ENCODE results near the gene EXOG.

Gene EXOG

GRCh38 chr3:38459499-38460048 is 36.6 kb upstream of the EXOG start:
- Histone ChIP-seq H3K36me3 (ENCODE audit: insufficient read depth, low read length) (no peaks in the 10 kb centered on the region), H3K4me1 (ENCODE audit: insufficient read depth, low read length) (peaks cover 8% of the 10 kb centered on the region), H3K4me3 (ENCODE audit: low read length) (no peak overlapping the region), H3K27me3 (ENCODE audit: insufficient read depth, low read length) (no peaks in the 10 kb centered on the region), H3K9me3 (ENCODE audit: low read length) (peaks cover 11% of the 10 kb centered on the region), H2AFZ (ENCODE audit: low read depth, low read length) (no peak overlapping the region)

DNA sequence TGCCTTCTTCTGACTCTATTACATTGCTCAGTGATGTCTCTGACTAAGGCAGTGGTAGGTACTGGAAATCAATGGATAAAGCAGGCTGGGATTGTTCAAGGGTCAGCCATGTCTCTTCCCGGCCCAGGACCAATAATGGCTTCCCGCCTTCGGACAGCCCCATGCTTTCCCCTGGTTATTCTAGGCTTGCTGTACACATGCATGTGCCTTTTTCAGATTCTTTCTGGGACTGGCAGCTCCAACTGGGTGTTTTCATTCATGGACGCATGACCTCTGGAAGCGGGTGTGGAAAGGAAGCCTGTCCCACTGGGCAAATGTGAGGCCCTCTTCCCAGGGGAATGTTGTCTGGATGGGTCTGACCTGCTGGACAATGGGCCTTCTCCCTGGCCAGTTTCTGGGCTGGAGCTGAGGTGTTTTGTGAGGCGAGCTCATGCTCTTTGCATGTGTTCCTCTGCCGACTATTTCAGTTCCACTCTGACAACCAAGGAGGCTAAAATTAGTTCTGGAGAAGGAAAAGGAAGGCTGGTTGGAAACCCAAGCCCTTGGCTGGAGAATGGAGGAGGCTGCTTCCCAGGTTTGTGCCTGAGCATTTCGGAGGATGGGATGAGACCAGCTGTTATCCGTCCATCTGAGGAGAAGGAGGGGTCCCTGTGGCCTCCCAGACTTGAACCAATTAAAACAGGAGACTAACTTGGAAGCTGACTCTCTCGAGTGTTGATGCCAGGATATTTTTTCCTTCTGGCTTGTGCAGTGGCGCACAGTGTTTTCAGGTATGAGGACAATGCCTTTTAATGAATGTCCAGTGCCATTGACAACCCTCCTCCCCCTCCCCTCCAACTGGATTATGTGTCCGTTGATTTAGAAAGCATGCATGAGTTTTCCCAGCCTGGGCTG is 35.5 kb upstream of the EXOG start:
- no peaks in the 10 kb centered on the region for H3K36me3 ChIP-seq (ENCODE audit: insufficient read depth, low read length)
- H3K9me3 ChIP-seq (ENCODE audit: low read length), result peaks cover 12% of the 10 kb centered on the region
- no peak overlapping the region for H3K4me3 ChIP-seq (ENCODE audit: low read length)
- no peaks in the 10 kb centered on the region for H3K27me3 ChIP-seq (ENCODE audit: insufficient read depth, low read length)
- H2AFZ ChIP-seq (ENCODE audit: low read depth, low read length), result no peak overlapping the region
- H3K4me1 ChIP-seq (ENCODE audit: insufficient read depth, low read length), result peaks cover 6% of the 10 kb centered on the region

GRCh38 chr3:38465588-38466154 is 30.5 kb upstream of the EXOG start:
- no peaks in the 10 kb centered on the region for H3K36me3 ChIP-seq (ENCODE audit: insufficient read depth, low read length)
- no peak overlapping the region for H2AFZ ChIP-seq (ENCODE audit: low read depth, low read length)
- H3K27me3 ChIP-seq (ENCODE audit: insufficient read depth, low read length), result no peaks in the 10 kb centered on the region
- no peaks in the 10 kb centered on the region for H3K4me1 ChIP-seq (ENCODE audit: insufficient read depth, low read length)
- peaks cover 30% of the 10 kb centered on the region for H3K9me3 ChIP-seq (ENCODE audit: low read length)
- no peak overlapping the region for H3K4me3 ChIP-seq (ENCODE audit: low read length)

DNA sequence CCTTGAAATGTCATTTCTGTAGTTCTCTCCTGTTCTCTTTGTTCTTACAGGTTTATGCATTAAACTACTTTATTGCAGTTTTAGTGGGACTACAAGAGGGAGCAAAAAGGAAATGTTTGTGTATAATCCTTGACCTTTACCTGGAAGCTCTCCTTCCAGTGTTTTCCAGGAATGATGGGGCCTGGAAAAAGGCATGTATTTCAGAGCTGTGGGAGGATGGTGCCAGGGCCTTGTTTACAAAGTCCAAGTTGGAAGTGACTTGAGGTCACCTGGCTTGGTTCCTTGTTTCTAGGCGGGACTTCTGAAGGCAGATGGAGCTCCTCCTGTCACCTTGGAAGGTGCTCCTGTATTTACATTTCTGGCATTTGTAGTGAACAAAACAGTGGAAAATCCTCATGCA is 27.4 kb upstream of the EXOG start:
- H3K4me3 ChIP-seq (ENCODE audit: low read length), result no peak overlapping the region
- no peaks in the 10 kb centered on the region for H3K27me3 ChIP-seq (ENCODE audit: insufficient read depth, low read length)
- H3K9me3 ChIP-seq (ENCODE audit: low read length), result peaks cover 35% of the 10 kb centered on the region
- no peak overlapping the region for H2AFZ ChIP-seq (ENCODE audit: low read depth, low read length)
- no peaks in the 10 kb centered on the region for H3K36me3 ChIP-seq (ENCODE audit: insufficient read depth, low read length)
- no peaks in the 10 kb centered on the region for H3K4me1 ChIP-seq (ENCODE audit: insufficient read depth, low read length)

- H3K36me3 ChIP-seq (ENCODE audit: insufficient read depth, low read length), result no peaks in the 10 kb centered on the region
- H3K4me1 ChIP-seq (ENCODE audit: insufficient read depth, low read length), result no peaks in the 10 kb centered on the region
- H3K9me3 ChIP-seq (ENCODE audit: low read length), result peaks cover 31% of the 10 kb centered on the region
- no peak overlapping the region for H2AFZ ChIP-seq (ENCODE audit: low read depth, low read length)
- H3K27me3 ChIP-seq (ENCODE audit: insufficient read depth, low read length), result no peaks in the 10 kb centered on the region
- H3K4me3 ChIP-seq (ENCODE audit: low read length), result no peak overlapping the region
Observed at GRCh38 chr3:38469852-38470251, 26.3 kb upstream of the EXOG start.

DNA sequence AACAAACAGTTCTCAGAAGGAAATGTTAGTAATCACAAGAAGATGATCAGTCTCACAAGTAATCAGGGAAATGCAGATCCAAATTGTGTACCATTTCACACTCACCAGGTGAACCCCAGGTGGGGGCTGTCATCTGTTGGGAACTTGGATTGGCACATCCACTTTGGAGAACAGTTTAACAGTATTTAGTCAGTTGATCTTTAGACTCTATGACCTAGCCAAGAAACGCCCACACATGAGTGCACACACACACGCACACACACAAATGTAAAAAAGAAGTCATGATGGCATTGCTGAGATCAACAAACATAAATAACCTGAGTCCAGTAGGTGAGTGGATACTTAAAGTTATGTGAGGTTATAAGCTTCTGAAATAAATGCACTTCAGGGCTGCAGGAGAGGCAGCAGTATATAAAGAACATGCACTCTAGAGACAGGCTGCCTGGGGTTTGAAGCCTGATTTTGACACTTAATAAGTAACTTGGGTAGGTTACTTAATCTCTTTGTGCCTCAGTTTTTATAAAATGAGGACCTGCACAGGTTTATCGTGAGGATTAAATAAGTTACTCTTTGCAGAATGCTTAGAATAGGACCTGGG is 24.8 kb upstream of the EXOG start:
- no peak overlapping the region for H3K4me3 ChIP-seq (ENCODE audit: low read length)
- no peaks in the 10 kb centered on the region for H3K4me1 ChIP-seq (ENCODE audit: insufficient read depth, low read length)
- no peak overlapping the region for H2AFZ ChIP-seq (ENCODE audit: low read depth, low read length)
- H3K36me3 ChIP-seq (ENCODE audit: insufficient read depth, low read length), result no peaks in the 10 kb centered on the region
- H3K9me3 ChIP-seq (ENCODE audit: low read length), result peaks cover 31% of the 10 kb centered on the region
- no peaks in the 10 kb centered on the region for H3K27me3 ChIP-seq (ENCODE audit: insufficient read depth, low read length)

GRCh38 chr3:38472342-38472741 is 23.8 kb upstream of the EXOG start:
- H3K4me3 ChIP-seq (ENCODE audit: low read length), result no peak overlapping the region
- peaks cover 26% of the 10 kb centered on the region for H3K9me3 ChIP-seq (ENCODE audit: low read length)
- H3K36me3 ChIP-seq (ENCODE audit: insufficient read depth, low read length), result peaks cover 2% of the 10 kb centered on the region
- no peaks in the 10 kb centered on the region for H3K4me1 ChIP-seq (ENCODE audit: insufficient read depth, low read length)
- no peaks in the 10 kb centered on the region for H3K27me3 ChIP-seq (ENCODE audit: insufficient read depth, low read length)
- H2AFZ ChIP-seq (ENCODE audit: low read depth, low read length), result no peak overlapping the region

DNA sequence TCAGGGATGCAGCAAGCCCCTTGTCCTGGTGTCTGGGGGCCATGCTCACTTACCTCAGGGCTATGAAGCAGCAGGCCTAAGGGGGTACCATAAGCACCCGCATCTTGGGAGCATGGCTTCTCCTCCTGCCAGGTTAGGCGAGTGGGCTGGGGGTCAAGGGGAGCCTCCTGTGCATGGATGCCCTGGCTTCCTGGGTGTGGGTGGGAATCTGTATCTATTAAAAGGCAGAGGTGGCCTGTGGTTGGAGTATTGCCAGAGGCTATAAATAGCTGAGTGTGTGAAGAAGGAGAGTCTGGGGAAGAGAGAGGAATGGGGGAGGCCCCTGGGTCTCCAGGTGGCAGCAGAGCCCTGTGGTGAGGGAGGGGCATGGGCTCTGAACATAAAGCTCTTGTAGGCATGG is 22.9 kb upstream of the EXOG start:
- Histone ChIP-seq H3K4me3 (ENCODE audit: low read length) (no peak overlapping the region), H3K9me3 (ENCODE audit: low read length) (peaks cover 25% of the 10 kb centered on the region), H2AFZ (ENCODE audit: low read depth, low read length) (no peak overlapping the region), H3K4me1 (ENCODE audit: insufficient read depth, low read length) (no peaks in the 10 kb centered on the region), H3K27me3 (ENCODE audit: insufficient read depth, low read length) (no peaks in the 10 kb centered on the region), H3K36me3 (ENCODE audit: insufficient read depth, low read length) (peaks cover 8% of the 10 kb centered on the region)

DNA sequence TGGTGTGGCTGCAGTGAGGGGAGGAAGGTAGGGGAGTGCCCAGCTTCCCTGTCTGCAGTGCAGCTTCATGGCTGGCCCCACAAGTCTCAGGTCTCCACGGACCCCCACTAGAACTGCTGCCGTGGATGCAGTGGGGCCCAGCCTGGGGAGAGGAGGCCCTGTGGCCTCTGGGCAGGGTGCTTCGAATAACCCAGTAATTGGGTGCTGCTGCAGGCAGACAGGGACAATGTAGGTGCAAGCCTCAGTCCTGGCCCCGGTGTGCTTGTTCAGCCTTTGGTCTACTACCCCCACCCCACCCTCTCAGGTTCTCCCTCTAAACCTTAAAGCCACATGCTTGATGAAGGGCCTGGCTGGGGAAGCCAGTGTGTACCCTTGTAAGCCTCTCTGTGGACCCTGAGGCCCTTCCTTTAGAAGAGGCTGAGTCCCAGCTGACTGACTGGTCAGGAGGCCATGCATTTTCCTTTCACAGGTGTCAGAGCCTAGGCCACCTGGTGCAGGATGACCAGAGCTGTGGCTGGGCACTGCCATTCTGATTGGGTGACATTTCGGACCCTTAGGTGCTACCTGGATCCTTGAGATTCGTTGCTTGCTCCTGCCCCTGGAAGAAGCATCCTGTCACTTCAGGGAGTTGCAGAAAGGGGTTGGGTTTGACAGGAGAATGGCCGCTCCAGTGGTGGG is 21.1 kb upstream of the EXOG start:
- H3K36me3 ChIP-seq (ENCODE audit: insufficient read depth, low read length), result peaks cover 27% of the 10 kb centered on the region
- H2AFZ ChIP-seq (ENCODE audit: low read depth, low read length), result no peak overlapping the region
- H3K9me3 ChIP-seq (ENCODE audit: low read length), result peaks cover 14% of the 10 kb centered on the region
- no peaks in the 10 kb centered on the region for H3K27me3 ChIP-seq (ENCODE audit: insufficient read depth, low read length)
- no peak overlapping the region for H3K4me3 ChIP-seq (ENCODE audit: low read length)
- no peaks in the 10 kb centered on the region for H3K4me1 ChIP-seq (ENCODE audit: insufficient read depth, low read length)

DNA sequence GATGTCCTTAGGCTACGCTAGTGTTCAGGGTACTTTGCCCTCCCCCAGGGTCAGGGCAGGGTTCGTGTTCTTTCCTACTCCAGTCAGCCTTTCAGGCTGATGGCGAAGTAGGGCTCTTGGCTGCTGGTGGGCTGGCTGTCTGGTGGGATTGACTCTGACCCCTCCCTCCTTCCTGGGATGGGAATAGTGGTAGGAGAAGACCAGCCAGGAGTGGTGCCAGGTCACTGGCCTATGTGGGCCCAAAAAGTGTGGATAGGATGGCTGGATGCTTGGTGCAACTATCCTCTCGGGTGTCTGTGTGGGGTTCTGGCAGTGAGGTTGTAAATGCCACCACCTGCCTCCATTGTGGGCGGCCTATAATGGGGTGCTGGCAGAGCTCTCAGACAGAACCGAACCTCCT is 20.4 kb upstream of the EXOG start:
- Histone ChIP-seq H3K36me3 (ENCODE audit: insufficient read depth, low read length) (peaks cover 33% of the 10 kb centered on the region), H3K9me3 (ENCODE audit: low read length) (peaks cover 11% of the 10 kb centered on the region), H3K4me3 (ENCODE audit: low read length) (no peak overlapping the region), H3K27me3 (ENCODE audit: insufficient read depth, low read length) (no peaks in the 10 kb centered on the region), H3K4me1 (ENCODE audit: insufficient read depth, low read length) (no peaks in the 10 kb centered on the region), H2AFZ (ENCODE audit: low read depth, low read length) (no peak overlapping the region)

GRCh38 chr3:38476157-38476756 is 19.9 kb upstream of the EXOG start:
- H2AFZ ChIP-seq (ENCODE audit: low read depth, low read length), result no peak overlapping the region
- no peaks in the 10 kb centered on the region for H3K27me3 ChIP-seq (ENCODE audit: insufficient read depth, low read length)
- H3K4me1 ChIP-seq (ENCODE audit: insufficient read depth, low read length), result no peaks in the 10 kb centered on the region
- H3K9me3 ChIP-seq (ENCODE audit: low read length), result peaks cover 9% of the 10 kb centered on the region
- H3K36me3 ChIP-seq (ENCODE audit: insufficient read depth, low read length), result peaks cover 38% of the 10 kb centered on the region
- no peak overlapping the region for H3K4me3 ChIP-seq (ENCODE audit: low read length)

DNA sequence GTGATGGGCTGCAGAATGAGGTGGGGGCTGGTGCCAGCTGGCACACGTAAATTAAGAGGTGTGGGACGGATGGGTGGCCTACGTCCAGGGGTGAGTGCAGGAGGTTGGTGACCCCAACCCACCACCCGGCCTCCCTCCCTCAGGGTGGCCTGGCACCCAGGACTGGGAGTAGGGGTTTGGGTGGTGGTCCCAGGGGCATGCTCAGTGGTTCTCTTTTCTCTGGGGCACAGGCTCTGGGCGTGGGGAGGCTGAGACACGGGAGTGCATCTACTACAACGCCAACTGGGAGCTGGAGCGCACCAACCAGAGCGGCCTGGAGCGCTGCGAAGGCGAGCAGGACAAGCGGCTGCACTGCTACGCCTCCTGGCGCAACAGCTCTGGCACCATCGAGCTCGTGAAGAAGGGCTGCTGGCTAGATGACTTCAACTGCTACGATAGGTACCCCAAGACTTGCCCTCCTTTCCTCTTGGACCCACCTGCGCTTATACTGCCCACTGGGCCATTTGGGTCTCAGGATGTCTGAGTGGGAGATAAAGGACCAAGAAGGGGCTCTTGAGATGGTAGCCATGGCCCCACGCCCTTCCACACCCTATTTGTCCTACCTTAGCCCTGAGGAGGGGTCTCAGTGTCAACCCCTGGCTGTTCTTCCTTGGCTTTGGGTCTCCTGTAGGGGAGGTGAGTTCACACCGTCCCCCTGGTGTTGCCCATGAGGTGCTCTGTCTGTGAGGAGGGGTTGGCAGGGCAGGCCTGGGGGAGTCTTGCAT is 18.9 kb upstream of the EXOG start:
- H3K9me3 ChIP-seq (ENCODE audit: low read length), result peaks cover 4% of the 10 kb centered on the region
- H2AFZ ChIP-seq (ENCODE audit: low read depth, low read length), result no peak overlapping the region
- no peaks in the 10 kb centered on the region for H3K4me1 ChIP-seq (ENCODE audit: insufficient read depth, low read length)
- H3K4me3 ChIP-seq (ENCODE audit: low read length), result no peak overlapping the region
- peaks cover 48% of the 10 kb centered on the region for H3K36me3 ChIP-seq (ENCODE audit: insufficient read depth, low read length)
- H3K27me3 ChIP-seq (ENCODE audit: insufficient read depth, low read length), result no peaks in the 10 kb centered on the region
